Dedifferentiated amniotic fluid mesenchymal stem cell (primary cell): ENCODE results near the gene FBXW8.

Source experiments
- DNase-seq: peaks from one replicate; pipeline ENCODE4 v3.0.0-alpha.2; 2016; ENCODE audit errors: extremely low spot score

Gene FBXW8

GRCh38 chr12:116924558-116925453, 14.1 kb downstream of the FBXW8 start:
- no peak for DNase-seq

- DNase-seq: no peak
Measured at GRCh38 chr12:116926283-116927243, 15.8 kb downstream of the FBXW8 start.

DNA sequence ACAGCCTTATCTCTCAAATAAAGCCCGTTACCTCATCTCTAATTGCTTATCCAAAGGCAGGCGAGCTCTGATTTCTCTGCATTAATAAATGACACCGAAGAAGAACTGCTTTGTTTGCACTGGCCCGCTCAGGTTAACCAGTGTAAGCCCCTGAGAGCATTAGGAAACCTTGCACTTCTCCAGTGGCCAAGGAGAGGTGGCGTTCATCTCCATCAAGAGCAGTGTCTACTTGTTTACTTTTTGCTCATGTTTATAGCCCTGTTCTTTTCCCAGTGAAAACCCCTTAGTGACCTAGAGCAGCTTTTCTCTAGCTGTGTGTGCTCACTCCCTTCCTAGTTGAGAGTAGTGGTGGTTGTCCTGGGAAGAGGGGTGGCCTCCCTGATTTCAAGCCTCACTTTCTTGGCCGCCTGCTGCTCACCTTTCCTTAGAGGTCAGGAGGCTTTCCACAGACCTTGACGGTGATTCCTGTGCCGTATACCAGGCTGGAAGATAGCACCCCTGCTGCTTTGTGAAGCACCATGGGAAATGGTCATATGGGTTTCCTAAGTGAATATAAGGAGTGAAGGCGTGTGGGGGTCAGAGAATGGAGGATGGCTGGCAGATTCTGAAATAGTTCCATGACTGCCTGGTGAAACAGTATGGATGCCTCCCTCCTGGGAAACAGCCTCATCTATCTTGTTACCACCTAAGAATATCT, 16.6 kb downstream of the FBXW8 start:
- no peak for DNase-seq

DNA sequence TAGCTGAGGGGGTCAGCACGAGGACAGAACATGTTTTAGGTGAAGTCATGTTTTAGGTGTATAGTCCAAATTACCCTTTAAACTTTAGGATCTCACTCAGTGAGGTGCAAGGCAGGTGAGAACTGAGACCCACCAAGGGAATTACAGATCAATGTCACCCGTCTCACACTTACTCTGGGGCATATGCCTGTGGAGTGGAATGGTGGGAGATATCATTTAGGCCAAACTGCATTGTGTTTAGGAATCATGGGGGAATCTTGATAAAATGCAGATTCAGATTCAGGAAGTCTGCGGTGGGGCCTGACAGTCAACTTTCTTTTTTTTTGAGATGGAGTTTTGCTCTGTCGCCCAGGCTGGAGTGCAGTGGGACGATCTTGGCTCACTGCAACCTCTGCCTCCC, 17.8 kb downstream of the FBXW8 start:
- no peak for DNase-seq

DNA sequence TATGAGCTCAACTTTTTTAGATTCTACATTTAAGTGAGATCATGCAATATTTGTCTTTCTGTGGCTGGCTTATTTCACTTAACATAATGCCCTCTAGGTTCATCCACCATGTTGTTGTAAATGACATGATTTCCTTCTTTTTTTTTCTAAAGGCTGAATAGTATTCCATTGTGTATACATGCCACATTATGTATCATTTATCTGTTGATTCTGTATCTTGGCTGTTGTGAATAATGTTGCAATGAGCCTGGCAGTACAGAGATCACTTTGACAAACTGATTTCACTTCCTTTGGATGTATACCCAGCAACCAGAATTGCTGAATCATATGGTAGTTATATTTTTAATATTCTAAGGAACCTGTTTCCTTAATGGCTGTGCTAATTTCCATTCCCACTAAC, 19.1 kb downstream of the FBXW8 start:
- no peak for DNase-seq

- no peak for DNase-seq
Measured at GRCh38 chr12:116931665-116932064, 20.9 kb downstream of the FBXW8 start.

- DNase-seq: no peak
Measured at GRCh38 chr12:116933091-116933490, 22.3 kb downstream of the FBXW8 start.

- no peak for DNase-seq
Measured at GRCh38 chr12:116933512-116934246, 22.9 kb downstream of the FBXW8 start.

DNA sequence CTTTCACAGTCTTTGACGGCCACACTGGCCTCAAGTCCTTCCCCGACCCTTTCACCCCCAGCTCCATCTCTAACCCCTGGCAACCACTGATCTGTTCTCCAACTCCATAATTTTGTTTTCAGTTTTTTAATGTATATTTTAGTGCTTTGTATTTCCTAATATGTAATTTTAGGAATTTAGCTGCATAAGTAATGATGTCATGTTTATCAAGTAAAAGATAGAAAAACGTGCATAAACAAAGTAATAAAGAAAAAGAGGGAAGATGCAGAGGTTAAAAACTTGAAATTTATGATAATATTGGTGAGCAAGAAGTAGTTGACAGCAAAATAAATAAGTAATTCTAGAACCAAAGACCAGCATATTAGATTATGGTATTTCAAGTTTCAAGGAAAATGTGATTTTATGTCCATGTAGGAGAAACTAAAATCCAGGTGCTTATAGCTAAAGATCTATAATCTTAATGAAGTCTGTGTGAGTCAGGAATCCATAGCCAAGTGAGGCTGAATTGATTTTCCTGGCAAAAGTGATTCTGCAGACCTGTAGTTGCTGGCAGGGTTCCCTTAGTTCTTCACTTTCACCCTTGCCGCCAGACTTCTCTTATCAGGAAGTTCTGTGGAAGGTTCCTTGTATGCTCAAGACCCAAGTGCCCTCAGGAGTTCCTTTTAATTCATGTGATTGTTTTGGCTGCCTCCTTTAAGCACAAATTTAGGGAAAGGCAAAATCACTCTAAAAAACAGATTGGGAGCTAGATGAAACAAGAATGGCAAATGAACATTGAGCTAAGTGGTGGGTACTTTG, 24.4 kb downstream of the FBXW8 start:
- no peak for DNase-seq

- DNase-seq: no peak
Measured at GRCh38 chr12:116937640-116938039, 26.9 kb downstream of the FBXW8 start.

DNA sequence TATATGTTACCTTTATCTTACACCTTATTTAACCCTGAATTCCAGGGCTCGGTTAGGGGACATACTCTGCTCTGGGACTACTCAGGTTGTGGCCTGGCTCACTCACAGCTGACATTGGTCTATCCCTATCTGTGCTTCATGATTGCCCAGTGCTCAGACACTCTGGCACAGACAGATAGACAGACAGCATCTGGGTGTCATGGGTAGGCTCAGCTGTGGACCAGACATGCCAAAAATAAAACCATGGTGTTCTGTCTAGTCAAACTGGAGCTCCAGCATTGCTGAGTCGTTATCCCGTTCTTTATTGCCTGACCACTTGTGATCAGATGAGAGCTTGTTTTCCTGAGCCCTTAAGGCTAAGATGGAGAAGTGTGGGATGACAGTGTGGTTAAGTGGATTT, 29.0 kb downstream of the FBXW8 start:
- DNase-seq: no peak

GRCh38 chr12:116941188-116941587, 30.4 kb downstream of the FBXW8 start:
- no peak for DNase-seq

DNA sequence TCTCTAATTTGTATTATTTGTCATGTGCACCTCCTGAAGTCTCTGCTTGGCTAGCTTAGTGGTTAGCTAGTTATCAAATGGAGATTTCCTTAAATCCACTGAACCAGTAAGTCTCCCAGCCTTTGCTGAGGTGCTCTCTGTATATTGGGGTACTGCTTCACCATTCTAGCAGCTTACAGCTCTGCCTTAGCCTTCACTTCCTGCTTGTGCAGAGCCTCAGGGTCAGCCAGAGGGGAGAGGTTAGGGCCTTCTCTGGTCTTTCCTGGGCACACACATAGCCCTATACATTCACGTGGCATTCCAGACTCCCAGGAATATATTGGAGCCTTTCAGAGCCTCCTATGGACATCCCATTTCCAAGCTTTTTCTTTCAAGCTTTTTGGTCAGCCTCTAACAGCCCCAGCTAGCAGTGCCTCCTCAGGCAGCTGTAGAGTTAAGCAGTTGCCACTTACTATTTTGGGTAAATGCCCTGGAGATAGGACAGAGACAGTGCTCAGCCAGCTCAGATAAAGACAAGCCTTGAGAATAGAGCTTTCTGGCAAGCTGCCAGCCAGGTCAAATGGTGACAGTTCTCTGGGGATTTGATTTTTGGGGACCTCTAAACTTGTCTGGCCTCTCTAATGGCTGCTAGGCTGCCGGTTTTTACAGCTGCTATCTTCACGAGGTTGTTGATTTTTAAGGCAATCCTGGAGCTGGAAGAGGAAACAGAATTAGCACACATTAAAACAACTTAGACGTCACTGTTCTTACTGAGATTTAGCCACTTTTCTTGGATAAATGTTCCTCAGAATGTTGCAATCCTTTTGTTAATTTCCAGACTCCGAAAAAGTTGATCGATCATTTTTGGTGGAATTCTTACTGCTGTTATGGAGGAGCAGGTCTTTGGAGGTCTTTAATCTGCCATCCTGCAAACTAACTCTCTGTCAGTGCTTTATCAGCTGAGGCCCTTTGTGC, 32.9 kb downstream of the FBXW8 start:
- no peak for DNase-seq

- DNase-seq: no peak
Measured at GRCh38 chr12:116945886-116946550, 35.3 kb downstream of the FBXW8 start.

DNA sequence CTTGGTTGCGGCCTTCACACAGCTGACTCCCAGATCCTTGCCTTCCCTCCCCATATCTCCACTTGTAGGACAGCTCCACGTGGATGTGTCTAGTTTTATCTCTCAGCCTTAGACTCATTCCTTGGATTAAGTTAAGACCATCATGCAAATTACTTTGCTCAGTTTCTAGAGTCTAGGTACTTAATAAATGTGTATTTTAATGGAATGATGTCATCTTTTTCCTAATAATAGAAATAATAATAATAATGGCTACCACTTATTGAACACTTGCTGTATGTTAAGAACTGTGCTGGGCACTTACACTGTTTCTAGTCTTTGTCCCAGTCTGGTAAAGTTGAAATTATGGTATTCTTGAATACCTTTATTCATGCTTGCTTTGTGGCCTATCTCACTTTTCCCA, 37.5 kb downstream of the FBXW8 start:
- DNase-seq: no peak

GRCh38 chr12:116950628-116951325, 40.0 kb downstream of the FBXW8 start:
- no peak for DNase-seq

DNA sequence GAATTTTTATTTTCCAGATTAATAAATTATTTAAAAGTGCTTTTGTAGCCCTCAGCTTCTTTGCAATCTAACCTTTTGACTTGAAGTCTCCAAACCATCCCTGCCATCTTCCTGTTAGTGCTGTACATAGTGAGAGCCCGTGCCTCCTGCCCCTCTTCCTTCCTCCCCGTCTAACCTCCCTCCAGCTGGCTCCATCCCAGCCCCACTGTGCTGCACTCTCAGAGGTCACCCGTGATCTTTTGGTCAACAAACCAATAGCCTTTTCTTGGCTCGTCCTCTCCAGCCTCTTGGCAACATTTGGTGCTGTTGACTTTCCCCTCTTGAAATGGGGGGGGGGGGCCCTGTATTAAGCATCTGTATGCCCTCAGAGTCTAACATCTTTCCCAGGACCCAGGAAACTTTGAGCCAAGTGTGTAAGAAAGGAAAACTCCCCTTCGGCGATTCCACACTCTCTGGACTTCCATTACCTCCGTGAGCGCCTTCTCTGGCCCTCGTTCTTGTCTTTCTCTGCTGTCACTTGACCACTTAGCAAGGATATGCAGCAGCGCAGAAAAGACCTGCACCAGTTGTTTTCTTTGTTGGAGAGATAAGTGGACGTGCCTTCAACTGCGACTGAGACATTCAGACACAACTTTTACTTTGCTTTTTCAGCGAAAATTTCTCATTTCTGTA, 44.1 kb downstream of the FBXW8 start:
- DNase-seq: no peak
